22Rv1 (cell line): ENCODE data around the gene KCNS1.
A peak's percentile ranks its signal among the peaks of the same experiment; 100 is the strongest.

Source experiments
- H3K27ac ChIP-seq: fragments of 450-650 bp; 2 replicates; pipeline ENCODE4 v1.5.1; 2017
- ZFX ChIP-seq: fragments of 450-650 bp; IDR thresholded peaks from 2 replicates; pipeline ENCODE4 v1.6.1; 2017; ENCODE audit warnings: antibody characterized with exemption, borderline replicate concordance
- TF ChIP-seq, protein P1 (sequence below): fragments of 450-650 bp; IDR thresholded peaks from 2 replicates; pipeline ENCODE4 v1.5.1; 2017; ENCODE audit warnings: mild to moderate bottlenecking

The KCNS1 gene

DNA sequence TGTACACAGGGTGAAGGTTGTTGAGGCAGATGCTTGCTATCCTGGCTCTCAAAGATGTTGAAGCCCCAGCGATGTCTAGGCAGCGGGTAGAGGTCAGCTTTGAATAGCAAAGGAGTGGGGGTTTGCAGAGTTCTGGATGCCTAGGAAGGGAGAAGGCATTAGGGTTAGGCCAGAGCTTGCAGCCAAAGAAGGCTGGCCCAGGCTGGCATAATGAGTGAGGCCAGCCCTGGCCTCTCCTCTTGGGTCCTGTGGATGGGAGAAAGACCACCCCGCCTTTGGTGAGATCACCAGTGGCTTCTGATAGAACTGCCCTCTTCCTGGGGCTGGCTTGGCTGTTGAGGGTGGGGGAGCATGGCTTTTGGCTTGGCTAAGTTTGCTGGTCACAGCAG, 14.5 kb upstream of the KCNS1 start:
- H3K27ac ChIP-seq = no peak overlapping the region
- no peak for TF ChIP-seq ZFX
- TF ChIP-seq, protein P1, sequence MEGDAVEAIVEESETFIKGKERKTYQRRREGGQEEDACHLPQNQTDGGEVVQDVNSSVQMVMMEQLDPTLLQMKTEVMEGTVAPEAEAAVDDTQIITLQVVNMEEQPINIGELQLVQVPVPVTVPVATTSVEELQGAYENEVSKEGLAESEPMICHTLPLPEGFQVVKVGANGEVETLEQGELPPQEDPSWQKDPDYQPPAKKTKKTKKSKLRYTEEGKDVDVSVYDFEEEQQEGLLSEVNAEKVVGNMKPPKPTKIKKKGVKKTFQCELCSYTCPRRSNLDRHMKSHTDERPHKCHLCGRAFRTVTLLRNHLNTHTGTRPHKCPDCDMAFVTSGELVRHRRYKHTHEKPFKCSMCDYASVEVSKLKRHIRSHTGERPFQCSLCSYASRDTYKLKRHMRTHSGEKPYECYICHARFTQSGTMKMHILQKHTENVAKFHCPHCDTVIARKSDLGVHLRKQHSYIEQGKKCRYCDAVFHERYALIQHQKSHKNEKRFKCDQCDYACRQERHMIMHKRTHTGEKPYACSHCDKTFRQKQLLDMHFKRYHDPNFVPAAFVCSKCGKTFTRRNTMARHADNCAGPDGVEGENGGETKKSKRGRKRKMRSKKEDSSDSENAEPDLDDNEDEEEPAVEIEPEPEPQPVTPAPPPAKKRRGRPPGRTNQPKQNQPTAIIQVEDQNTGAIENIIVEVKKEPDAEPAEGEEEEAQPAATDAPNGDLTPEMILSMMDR = no peak

DNA sequence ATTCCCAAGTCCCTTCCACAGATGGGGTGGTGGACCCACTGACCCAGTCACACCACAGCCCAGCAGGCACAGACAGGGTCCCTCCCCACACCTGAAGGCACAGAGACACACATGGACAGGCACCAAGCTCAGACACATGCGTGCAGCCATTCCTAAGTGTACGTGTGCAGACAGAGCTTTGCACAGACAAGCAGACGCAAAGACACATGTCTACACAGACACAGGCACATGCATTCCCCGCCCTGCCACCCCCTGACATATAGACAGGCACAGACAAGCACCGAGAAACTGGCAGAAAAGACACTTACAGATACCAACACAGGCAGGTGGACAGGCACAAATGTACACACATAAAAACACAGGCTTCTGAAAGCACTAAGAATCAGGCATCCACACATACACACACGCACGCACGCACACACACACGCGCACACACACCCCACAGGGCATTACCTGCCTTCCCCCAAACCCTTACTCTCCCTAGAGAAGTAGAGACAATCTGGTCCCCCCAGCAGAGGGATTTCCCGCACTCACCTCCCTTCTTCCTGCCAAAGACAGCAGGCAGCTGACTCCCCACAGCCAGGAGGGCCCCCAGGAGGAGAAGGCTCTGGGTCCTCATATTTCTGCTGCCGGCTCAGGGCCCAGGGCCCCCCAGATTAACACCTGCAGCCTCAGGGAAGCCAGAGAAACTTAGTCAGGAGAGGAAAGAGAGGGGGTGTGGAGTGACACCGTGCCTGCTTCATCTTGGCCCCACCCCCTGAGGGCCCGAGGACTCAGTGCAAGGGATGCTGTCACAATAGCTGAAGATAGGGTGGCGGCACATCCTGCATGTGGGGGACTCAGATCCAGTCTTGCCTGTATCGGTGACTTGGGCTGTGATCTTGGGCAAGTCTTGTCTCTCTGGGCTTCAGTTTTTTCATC, 13.8 kb upstream of the KCNS1 start, which contains the start of gene WFDC5:
Gene WFDC5, minus strand, starts transcription at position 710 of the 921 bp plus-strand sequence. Its CDS starts 91 bp downstream, at position 619.
- H3K27ac ChIP-seq = no peak within 1 kb of the TSS
- TF ChIP-seq, protein P1 = no peak
- no peak for TF ChIP-seq ZFX

DNA sequence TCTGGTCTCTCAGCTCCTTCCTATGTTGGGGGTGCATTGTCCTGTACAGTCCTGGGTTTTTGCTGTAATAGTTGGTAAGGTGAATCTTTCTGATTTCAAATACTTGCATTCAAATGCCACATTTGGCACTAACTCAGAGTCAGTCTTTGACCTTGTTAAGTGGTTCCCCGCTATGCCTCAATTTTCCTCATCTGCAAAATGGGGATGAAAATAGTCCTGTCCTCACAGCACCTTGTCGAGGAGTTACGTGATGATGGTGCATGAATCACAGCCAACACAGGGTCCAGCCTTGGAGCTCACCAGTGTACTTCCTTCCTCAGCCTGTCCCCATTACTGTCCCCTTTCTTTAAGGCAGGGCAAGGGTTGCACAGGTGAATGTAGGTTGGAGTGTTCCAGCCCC, 12.9 kb upstream of the KCNS1 start:
- TF ChIP-seq, protein P1 = no peak
- TF ChIP-seq ZFX = no peak
- no peak overlapping the region for H3K27ac ChIP-seq

DNA sequence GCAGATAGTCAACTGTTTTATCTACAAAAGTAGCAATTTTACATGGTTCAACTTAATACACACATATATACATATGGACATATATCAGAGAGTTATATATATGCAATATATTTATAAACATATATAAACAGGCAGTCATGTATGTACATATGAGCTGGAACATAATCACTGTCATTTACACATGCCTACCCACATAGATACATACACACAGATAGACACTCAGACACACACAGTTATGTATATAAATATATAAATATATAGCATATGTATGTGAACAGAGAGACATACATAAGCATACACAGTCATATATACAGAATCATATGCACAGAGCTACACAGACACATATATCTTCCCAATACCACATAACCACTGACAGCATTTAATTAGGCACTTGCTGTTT, 11.8 kb upstream of the KCNS1 start:
- no peak overlapping the region for H3K27ac ChIP-seq
- no peak for TF ChIP-seq ZFX
- TF ChIP-seq, protein P1 = no peak

- no peak for TF ChIP-seq ZFX
- TF ChIP-seq, protein P1 = peak; percentile 77
- no peak overlapping the region for H3K27ac ChIP-seq
Measured at GRCh38 chr20:45111799-45112471, 11.0 kb upstream of the KCNS1 start.

GRCh38 chr20:45111285-45111684, 10.4 kb upstream of the KCNS1 start:
- TF ChIP-seq, protein P1 = no peak
- no peak for TF ChIP-seq ZFX
- H3K27ac ChIP-seq = no peak overlapping the region

- TF ChIP-seq, protein P1 = no peak
- TF ChIP-seq ZFX = no peak
- no peak overlapping the region for H3K27ac ChIP-seq
Measured at GRCh38 chr20:45110301-45110700, 9.4 kb upstream of the KCNS1 start.
